Astrocyte (in vitro differentiated cells and primary cell): ENCODE data around the gene ATCAY. TPM values are rescaled to one million over a fixed set of nuclear protein-coding genes. Genes with fewer than 3 reads are reported as not detected.

Source experiments
- DNase-seq: peaks from one replicate; pipeline ENCODE4 v3.0.0-alpha.2; 2010; ENCODE audit warnings: low read depth
- FAIRE-seq: peaks from 2 replicates; lab custom pipeline; 2011; peaks lifted over from hg19 to GRCh38; lab: Jason Lieb, UNC
- H2AFZ ChIP-seq: 2 replicates; pipeline ENCODE4 v1.6.0; 2012; ENCODE audit warnings: low read depth, low read length, inconsistent platforms
- H3K27ac ChIP-seq: 2 replicates; pipeline ENCODE4 v1.5.1; 2011; ENCODE audit warnings: low read depth, low read length, inconsistent platforms
- H3K27me3 ChIP-seq: 2 replicates; pipeline ENCODE4 v1.6.0; 2011; ENCODE audit warnings: low read length, inconsistent platforms; ENCODE audit not compliant: insufficient read depth
- H3K36me3 ChIP-seq: 2 replicates; pipeline ENCODE4 v1.5.1; 2011; ENCODE audit warnings: low read length, inconsistent platforms; ENCODE audit not compliant: insufficient read depth
- H3K4me1 ChIP-seq: 2 replicates; pipeline ENCODE4 v1.5.1; 2011; ENCODE audit warnings: low read length, inconsistent platforms; ENCODE audit not compliant: insufficient read depth
- H3K4me2 ChIP-seq: 2 replicates; pipeline ENCODE4 v1.6.0; 2012; ENCODE audit warnings: low read length, inconsistent platforms
- H3K4me3 ChIP-seq: 2 replicates; pipeline ENCODE4 v1.5.1; 2011; ENCODE audit warnings: low read depth, mild to moderate bottlenecking, low read length, inconsistent platforms; ENCODE audit not compliant: insufficient read depth
- H3K79me2 ChIP-seq: 2 replicates; pipeline ENCODE4 v1.6.0; 2012; ENCODE audit warnings: mild to moderate bottlenecking, low read length, inconsistent platforms; ENCODE audit not compliant: insufficient read depth
- H3K9ac ChIP-seq: 2 replicates; pipeline ENCODE4 v1.6.0; 2012; ENCODE audit warnings: mild to moderate bottlenecking, low read length, inconsistent platforms
- H3K9me3 ChIP-seq: 2 replicates; pipeline ENCODE4 v1.5.1; 2012; ENCODE audit warnings: low read depth, mild to moderate bottlenecking, low read length, inconsistent platforms; ENCODE audit not compliant: insufficient read depth
- H4K20me1 ChIP-seq: 2 replicates; pipeline ENCODE4 v1.6.0; 2012; ENCODE audit warnings: low read length, inconsistent platforms; ENCODE audit not compliant: insufficient read depth
- H3K27ac Mint-ChIP-seq: one replicate; pipeline ENCODE4 v1.8.0; 2021; ENCODE audit warnings: mild to moderate bottlenecking, mixed read lengths; ENCODE audit not compliant: unreplicated experiment
- H3K27me3 Mint-ChIP-seq: one replicate; pipeline ENCODE4 v1.8.0; 2021; ENCODE audit warnings: low read depth, mixed read lengths; ENCODE audit not compliant: unreplicated experiment
- H3K36me3 Mint-ChIP-seq: one replicate; pipeline ENCODE4 v1.8.0; 2021; ENCODE audit warnings: low read depth, mixed read lengths; ENCODE audit not compliant: unreplicated experiment
- H3K4me1 Mint-ChIP-seq: one replicate; pipeline ENCODE4 v1.8.0; 2021; ENCODE audit warnings: low read depth, mixed read lengths; ENCODE audit not compliant: unreplicated experiment
- H3K4me3 Mint-ChIP-seq: one replicate; pipeline ENCODE4 v1.8.0; 2021; ENCODE audit warnings: mild to moderate bottlenecking, moderate library complexity, mixed read lengths; ENCODE audit not compliant: unreplicated experiment
- H3K9me3 Mint-ChIP-seq: one replicate; pipeline ENCODE4 v1.8.0; 2021; ENCODE audit warnings: mild to moderate bottlenecking, mixed read lengths; ENCODE audit not compliant: unreplicated experiment
- EZH2 ChIP-seq: IDR thresholded peaks from 2 replicates; pipeline ENCODE4 v1.6.1; 2012; ENCODE audit warnings: mild to moderate bottlenecking, low read length, inconsistent platforms; ENCODE audit not compliant: insufficient read depth
- total RNA-seq: library from RNA; stranded (reverse); gene quantifications from 2 replicates; pipeline ENCODE4 v1.2.1, GENCODE V29; 2021
- TF ChIP-seq, protein P1 (sequence below): IDR thresholded peaks from 2 replicates; pipeline ENCODE4 v1.5.1; 2011; ENCODE audit warnings: low read depth, mild to moderate bottlenecking, inconsistent platforms, low read length, moderate library complexity; ENCODE audit not compliant: insufficient read depth

ATCAY gene
- total RNA-seq, 1 donor from 2014 or later = 6.5 TPM

DNA sequence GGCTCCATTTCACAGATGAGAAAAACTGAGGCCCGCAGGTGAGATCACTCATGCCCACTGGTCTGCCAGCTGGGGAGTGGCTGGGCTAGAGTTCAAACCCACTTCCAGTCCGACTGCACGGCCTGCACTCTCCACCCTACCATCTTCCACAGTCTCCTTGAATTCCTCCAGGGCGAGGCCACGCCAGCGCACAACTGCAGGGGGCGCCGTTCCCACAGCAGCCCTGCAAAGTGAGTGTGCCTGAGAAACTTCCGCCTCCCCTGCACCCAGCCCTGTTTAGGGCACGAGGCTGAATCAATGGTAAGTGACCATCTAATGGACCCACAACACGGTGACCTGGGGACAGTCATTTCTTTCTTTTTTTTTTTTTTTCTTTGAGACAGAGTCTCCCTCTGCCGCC is 829 bp upstream of the ATCAY start:
- Histone ChIP-seq H3K4me1 (peaks cover 2% of the 10 kb centered on the region), H4K20me1 (no peaks in the 10 kb centered on the region), H3K4me2 (no peak overlapping the region), H3K79me2 (no peaks in the 10 kb centered on the region), H3K27me3 (peaks cover 12% of the 10 kb centered on the region), H3K4me3 (no peak overlapping the region), H3K9me3 (no peaks in the 10 kb centered on the region), H2AFZ (no peak overlapping the region), H3K27ac (no peak overlapping the region), H3K9ac (no peak overlapping the region), H3K36me3 (no peaks in the 10 kb centered on the region)
- no peak overlapping the region for H3K4me3 Mint-ChIP-seq
- no peak for DNase-seq
- H3K36me3 Mint-ChIP-seq = no peaks in the 10 kb centered on the region
- H3K27me3 Mint-ChIP-seq = peaks cover 39% of the 10 kb centered on the region
- H3K4me1 Mint-ChIP-seq = no peaks in the 10 kb centered on the region
- no peak overlapping the region for H3K27ac Mint-ChIP-seq
- no peak for TF ChIP-seq EZH2
- TF ChIP-seq, protein P1, sequence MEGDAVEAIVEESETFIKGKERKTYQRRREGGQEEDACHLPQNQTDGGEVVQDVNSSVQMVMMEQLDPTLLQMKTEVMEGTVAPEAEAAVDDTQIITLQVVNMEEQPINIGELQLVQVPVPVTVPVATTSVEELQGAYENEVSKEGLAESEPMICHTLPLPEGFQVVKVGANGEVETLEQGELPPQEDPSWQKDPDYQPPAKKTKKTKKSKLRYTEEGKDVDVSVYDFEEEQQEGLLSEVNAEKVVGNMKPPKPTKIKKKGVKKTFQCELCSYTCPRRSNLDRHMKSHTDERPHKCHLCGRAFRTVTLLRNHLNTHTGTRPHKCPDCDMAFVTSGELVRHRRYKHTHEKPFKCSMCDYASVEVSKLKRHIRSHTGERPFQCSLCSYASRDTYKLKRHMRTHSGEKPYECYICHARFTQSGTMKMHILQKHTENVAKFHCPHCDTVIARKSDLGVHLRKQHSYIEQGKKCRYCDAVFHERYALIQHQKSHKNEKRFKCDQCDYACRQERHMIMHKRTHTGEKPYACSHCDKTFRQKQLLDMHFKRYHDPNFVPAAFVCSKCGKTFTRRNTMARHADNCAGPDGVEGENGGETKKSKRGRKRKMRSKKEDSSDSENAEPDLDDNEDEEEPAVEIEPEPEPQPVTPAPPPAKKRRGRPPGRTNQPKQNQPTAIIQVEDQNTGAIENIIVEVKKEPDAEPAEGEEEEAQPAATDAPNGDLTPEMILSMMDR = no peak
- no peak for FAIRE-seq
- H3K9me3 Mint-ChIP-seq = peaks cover 2% of the 10 kb centered on the region

DNA sequence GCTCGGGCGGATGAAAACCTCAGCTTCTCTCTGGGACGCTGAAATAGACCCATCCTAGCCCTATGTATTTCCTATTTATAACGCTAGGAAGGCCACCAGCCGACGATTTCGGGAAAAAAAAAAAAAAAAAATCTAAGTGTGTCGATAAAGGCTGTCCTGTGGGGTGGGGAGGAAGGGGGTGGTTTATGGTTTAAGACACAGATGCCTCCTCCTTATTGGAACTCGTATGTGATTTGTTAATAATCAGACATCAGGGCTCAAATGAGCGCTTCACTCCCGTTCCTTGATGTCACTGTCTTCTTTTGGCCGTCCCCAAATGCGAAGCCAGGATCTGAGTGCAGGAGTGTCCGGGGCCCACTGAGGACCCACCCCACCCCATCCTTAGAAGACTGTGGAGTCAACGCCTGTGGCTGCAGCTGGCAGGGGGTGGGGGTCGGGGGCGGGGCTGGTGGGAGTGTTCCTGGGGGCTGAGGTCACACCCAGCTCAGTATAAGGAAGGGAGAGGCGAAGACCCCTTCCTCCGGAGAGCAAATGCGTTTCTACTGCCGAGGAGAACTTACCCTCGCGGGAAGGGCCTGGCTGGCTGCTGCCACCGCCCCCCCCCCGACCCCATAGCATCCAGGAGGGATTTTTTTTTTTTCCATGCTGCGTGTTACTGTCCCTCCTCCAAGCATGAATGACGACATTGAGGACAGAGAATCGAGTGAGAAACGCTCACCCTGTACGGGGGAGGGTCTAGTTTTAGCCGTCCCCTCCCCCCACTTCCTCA is 971 bp downstream of the ATCAY start:
- Histone ChIP-seq H3K79me2 (no peaks in the 10 kb centered on the region), H3K4me1 (peaks cover 2% of the 10 kb centered on the region), H4K20me1 (no peaks in the 10 kb centered on the region), H3K9ac (no peak overlapping the region), H3K27me3 (peaks cover 12% of the 10 kb centered on the region), H3K4me2 (no peak overlapping the region), H3K27ac (no peak overlapping the region), H3K36me3 (no peaks in the 10 kb centered on the region), H2AFZ (no peak overlapping the region), H3K4me3 (no peak overlapping the region), H3K9me3 (no peaks in the 10 kb centered on the region)
- Mint-ChIP-seq H3K4me3 (peak overlapping the region; percentile 77), H3K27me3 (peaks cover 32% of the 10 kb centered on the region), H3K4me1 (no peaks in the 10 kb centered on the region), H3K9me3 (peaks cover 2% of the 10 kb centered on the region), H3K36me3 (no peaks in the 10 kb centered on the region), H3K27ac (no peak overlapping the region)
- TF ChIP-seq, protein P1 = no peak
- DNase-seq (no peak), FAIRE-seq (no peak)

DNA sequence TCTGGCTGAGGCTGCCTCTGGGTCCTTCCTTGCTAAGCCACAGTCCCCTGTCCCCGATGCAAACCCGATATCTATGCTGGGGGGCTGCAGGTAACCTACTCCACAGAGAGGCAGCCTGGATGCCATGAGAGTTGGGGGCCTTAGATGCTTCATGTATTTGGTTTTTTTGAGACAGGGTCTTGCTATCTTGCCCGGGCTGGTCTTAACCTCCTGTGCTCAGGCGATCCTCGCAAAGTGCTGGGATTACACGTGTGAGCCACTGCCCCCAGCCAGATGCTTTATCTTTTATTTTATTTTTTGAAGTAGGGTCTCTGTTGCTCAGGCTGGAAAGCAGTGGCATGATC is 1.5 kb downstream of the ATCAY start:
- H3K27me3 ChIP-seq = peaks cover 12% of the 10 kb centered on the region

More for the DNA sequence above, 1.5 kb downstream of the ATCAY start:
- H3K36me3 Mint-ChIP-seq = no peaks in the 10 kb centered on the region
- Histone ChIP-seq H3K27ac (no peak overlapping the region), H3K9ac (no peak overlapping the region), H4K20me1 (no peaks in the 10 kb centered on the region), H3K79me2 (no peaks in the 10 kb centered on the region), H3K36me3 (no peaks in the 10 kb centered on the region), H3K9me3 (no peaks in the 10 kb centered on the region), H3K4me2 (no peak overlapping the region), H2AFZ (no peak overlapping the region), H3K4me3 (no peak overlapping the region), H3K4me1 (peaks cover 2% of the 10 kb centered on the region)
- H3K4me1 Mint-ChIP-seq = no peaks in the 10 kb centered on the region
- no peak overlapping the region for H3K4me3 Mint-ChIP-seq
- TF ChIP-seq, protein P1 = no peak
- peaks cover 31% of the 10 kb centered on the region for H3K27me3 Mint-ChIP-seq
- DNase-seq (no peak), FAIRE-seq (no peak)
- peaks cover 1% of the 10 kb centered on the region for H3K9me3 Mint-ChIP-seq
- H3K27ac Mint-ChIP-seq = no peak overlapping the region
